K562 (cell line): Measurements from ENCODE around the gene XPOT. TPM values are rescaled to one million over a fixed set of nuclear protein-coding genes. Genes with fewer than 3 reads are reported as not detected.

Source experiments
- BCL6 ChIP-seq: fragments of 250-450 bp; sonication (Bioruptor Pico); IDR thresholded peaks from 2 replicates; pipeline ENCODE4 v1.4.0; 2020
- BMI1 ChIP-seq: fragments of 150-350 bp; IDR thresholded peaks from 2 replicates; pipeline ENCODE4 v1.6.1; 2014; ENCODE audit warnings: low read length
- CGGBP1 ChIP-seq: fragments of 250-450 bp; sonication (Bioruptor Pico); IDR thresholded peaks from 2 replicates; pipeline ENCODE4 v1.9.0; 2021; ENCODE audit warnings: mild to moderate bottlenecking
- DPF2 ChIP-seq: fragments of 450-650 bp; IDR thresholded peaks from 2 replicates; pipeline ENCODE4 v1.6.1; 2016
- E2F8 ChIP-seq: fragments of 450-650 bp; IDR thresholded peaks from 2 replicates; pipeline ENCODE4 v1.7.1; 2018; ENCODE audit warnings: mild to moderate bottlenecking, low read depth; ENCODE audit not compliant: partially characterized antibody
- HMBOX1 ChIP-seq: sonication (generic); IDR thresholded peaks from 2 replicates; pipeline ENCODE4 v1.6.1; 2016
- MAZ ChIP-seq, 2 experiments: fragments of 450-650 bp in 1 of 2; sonication (generic) in 1 of 2; formaldehyde crosslinking; IDR thresholded peaks in 1 of 2; conservative IDR thresholded peaks in 1 of 2; 2 replicates each; pipeline versions ENCODE4 v1.4.0 to v1.5.0; 2020; ENCODE audit warnings: mild to moderate bottlenecking in 1 of 2, missing genetic modification reagents in 1 of 2
- NCOR1 ChIP-seq: fragments of 450-650 bp; IDR thresholded peaks from 2 replicates; pipeline ENCODE4 v1.6.1; 2016; ENCODE audit warnings: mild to moderate bottlenecking, moderate library complexity
- NFATC3 ChIP-seq: fragments of 450-650 bp; IDR thresholded peaks from 2 replicates; pipeline ENCODE4 v1.6.1; 2017; ENCODE audit warnings: mild to moderate bottlenecking
- NFYB ChIP-seq: IDR thresholded peaks from 2 replicates; pipeline ENCODE4 v1.6.1; 2011; ENCODE audit warnings: mild to moderate bottlenecking, moderate library complexity; ENCODE audit not compliant: insufficient read length; ENCODE audit errors: extremely low read depth
- POLR3A ChIP-seq: IDR thresholded peaks from 2 replicates; pipeline ENCODE4 v1.6.1; 2011; ENCODE audit warnings: borderline replicate concordance, mild to moderate bottlenecking, moderate library complexity; ENCODE audit not compliant: insufficient read length, insufficient read depth; ENCODE audit errors: extremely low read depth
- SNRNP70 ChIP-seq: fragments of 200-400 bp; formaldehyde crosslinking; optimal IDR thresholded peaks from 2 replicates; pipeline ENCODE3; 2017; ENCODE audit warnings: low read depth, low read length
- ZBTB1 ChIP-seq: sonication (generic); formaldehyde crosslinking; IDR thresholded peaks from 2 replicates; pipeline ENCODE4 v1.8.1; 2023; ENCODE audit warnings: missing genetic modification reagents, low read depth, mild to moderate bottlenecking, borderline replicate concordance
- ZNF318 ChIP-seq, 2 experiments: fragments of 450-650 bp; IDR thresholded peaks; 2 replicates each; pipeline ENCODE4 v1.6.1; 2016; ENCODE audit warnings: mild to moderate bottlenecking in 2 of 2, borderline replicate concordance in 1 of 2, low read depth in 1 of 2, moderate library complexity in 1 of 2
- polyA plus RNA-seq, 8 experiments: library from polyadenylated mRNA; depleted of rRNA in 4 of 8; stranded (reverse) in 5 of 8; unstranded in 3 of 8; fragments of >200 nt; fragmentation: Nextera tagmentation in 2 of 8; fragmentation: Illumina TruSeq in 1 of 8; extraction: Ambion mirVana in 2 of 8; extraction: Trizol in 1 of 8; gene quantifications; 2 replicates each; pipeline versions ENCODE4 v1.2.1 to v1.2.3, GENCODE V29; 2011 to 2014; ENCODE audit warnings: inconsistent platforms in 1 of 8, missing spikeins in 1 of 8
- total RNA-seq, 7 experiments: library from RNA; depleted of rRNA in 6 of 7; stranded (reverse); fragments of >200 nt in 6 of 7; fragmentation: Illumina TruSeq in 2 of 7; extraction: Trizol in 2 of 7; gene quantifications; 2 replicates each; pipeline versions ENCODE4 v1.2.1 to v1.2.3, GENCODE V29; 2011 to 2021; ENCODE audit warnings: low replicate concordance in 1 of 7

Gene XPOT
- total and polyA plus RNA-seq, 9 of the 15 experiments (the other 6 are each of a cell fraction or from before 2014, with no cell fraction given), result 26.2 to 192 (median 102) TPM

- TF ChIP-seq BCL6, result no peak
- peak in 1 of 2 experiments; percentile 90; a peak in 3 of 4 replicates for TF ChIP-seq MAZ (CRISPR knock-in tag; conservative IDR thresholded peaks at IDR 0.05 in 1 of 2, IDR thresholded peaks at IDR 0.05 in 1 of 2)
- TF ChIP-seq POLR3A, result no peak
- TF ChIP-seq ZNF318 (IDR thresholded peaks at IDR 0.05; ENCODE audit: borderline replicate concordance in 1 of 2, low read depth in 1 of 2), result 0 out of 4 replicates have a peak, but pooled peaks of 1 of the 2 experiments have one; percentile 25
- peak; percentile 88 for TF ChIP-seq DPF2
- TF ChIP-seq NFYB, result no peak
- TF ChIP-seq E2F8, result no peak
- no peak for TF ChIP-seq ZBTB1 (CRISPR knock-in tag)
- TF ChIP-seq SNRNP70, result no peak
- no peak for TF ChIP-seq CGGBP1
- TF ChIP-seq NCOR1, result peak; percentile 45; the same call in 1 of the 2 replicates
- no peak for TF ChIP-seq BMI1
- TF ChIP-seq NFATC3, result no peak
- peak; percentile 66 for TF ChIP-seq HMBOX1
Observed at GRCh38 chr12:64457032-64457431, 52.8 kb downstream of the XPOT start (continued).
